HCT116 (cell line): Measurements from ENCODE around the gene ADGRF4. TPM values are rescaled to one million over a fixed set of nuclear protein-coding genes. Genes with fewer than 3 reads are reported as not detected.
A peak's percentile ranks its signal among the peaks of the same experiment; 100 is the strongest.
"Not testable (repeated sequence)": the region's sequence is repeated elsewhere in the genome, so short reads cannot be mapped to it uniquely, and the experiment has no call there.

ENCODE experiments used
- ATAC-seq: fragments of 200-7000 bp; cut with Tn5 transposase; 2 replicates; pipeline ENCODE4 v1.9.1; 2020; ENCODE audit warnings: mild to moderate bottlenecking, moderate library complexity
- BruUV-seq: library from RNA; stranded (reverse); fragments of 400-500 nt; replicated peaks from 2 replicates; lab custom pipeline; 2021; lab: Mats Ljungman, UMichigan
- CTCF ChIA-PET: fragments of 300-600 bp; sonication (Branson Sonifier 250); formaldehyde crosslinking; loops from one replicate; lab custom pipeline; 2021; ENCODE audit warnings: antibody characterized with exemption; lab: Charles Lee
- POLR2A ChIA-PET: fragments of 300-600, 350-600 bp; sonication (Branson Sonifier 250); formaldehyde crosslinking; loops from one replicate; lab custom pipeline; 2021; ENCODE audit warnings: antibody characterized with exemption; lab: Charles Lee
- RAD21 ChIA-PET, 2 experiments: fragments of 300-600 bp; sonication (Branson Sonifier 250); formaldehyde crosslinking; loops; one replicate each; lab custom pipeline; 2023; ENCODE audit warnings: low total read pairs in 2 of 2; ENCODE audit not compliant: uncharacterized antibody in 2 of 2, unreplicated experiment in 2 of 2, low non-redundant PET in 1 of 2; lab: Charles Lee
- DNase-seq: peaks from one replicate; pipeline ENCODE4 v3.0.0-alpha.2; 2010; ENCODE audit warnings: low read depth, low spot score
- H2AFZ ChIP-seq: fragments of 200-600 bp; shearing (Covaris generic), sonication (generic); 2 replicates; pipeline ENCODE4 v1.6.1; 2017; ENCODE audit warnings: low read depth, mixed run types, mixed read lengths, antibody characterized with exemption, low read length; ENCODE audit not compliant: poor library complexity, severe bottlenecking
- H3K27ac ChIP-seq: 2 replicates; pipeline ENCODE4 v1.5.1; 2012; ENCODE audit warnings: low read depth, low read length
- H3K27me3 ChIP-seq: fragments of 200-600 bp; sonication (generic); 2 replicates; pipeline ENCODE4 v1.6.1; 2016; ENCODE audit warnings: mixed run types, low read length, mixed read lengths; ENCODE audit not compliant: insufficient read depth
- H3K36me3 ChIP-seq, 2 experiments: fragments of 200-500 bp in 1 of 2; fragments of 200-600 bp in 1 of 2; sonication (Bioruptor generic) in 1 of 2; sonication (generic) in 1 of 2; 2 replicates each; pipeline versions ENCODE4 v1.5.1 to v1.6.1; 2014 to 2016; ENCODE audit warnings: low read length in 2 of 2, inconsistent platforms in 1 of 2, mixed read lengths in 1 of 2, mixed run types in 1 of 2; ENCODE audit not compliant: insufficient read depth in 2 of 2, control insufficient read depth in 1 of 2
- H3K4me1 ChIP-seq, 2 experiments: fragments of 200-600 bp in 1 of 2; sonication (generic) in 1 of 2; 2 replicates each; pipeline versions ENCODE4 v1.5.1 to v1.6.1; 2012 to 2017; ENCODE audit warnings: low read length in 2 of 2, inconsistent platforms in 1 of 2, mild to moderate bottlenecking in 1 of 2, mixed read lengths in 1 of 2, mixed run types in 1 of 2, moderate library complexity in 1 of 2; ENCODE audit not compliant: insufficient read depth in 2 of 2, control insufficient read depth in 1 of 2
- H3K4me2 ChIP-seq: fragments of 200-600 bp; sonication (generic); 2 replicates; pipeline ENCODE4 v1.6.1; 2017; ENCODE audit warnings: mixed run types, low read length, mixed read lengths
- H3K4me3 ChIP-seq, 2 experiments: fragments of 200-600 bp in 1 of 2; sonication (generic) in 1 of 2; replicated peaks in 1 of 2; 2 replicates each; pipeline ENCODE4 v1.5.1; 2011 to 2016; ENCODE audit warnings: low read length in 2 of 2, control low read depth in 1 of 2, low read depth in 1 of 2, mild to moderate bottlenecking in 1 of 2, mixed read lengths in 1 of 2, mixed run types in 1 of 2
- H3K79me2 ChIP-seq: fragments of 200-600 bp; sonication (generic); 2 replicates; pipeline ENCODE4 v1.6.1; 2017; ENCODE audit warnings: mild to moderate bottlenecking, mixed run types, low read length, moderate library complexity, mixed read lengths; ENCODE audit not compliant: insufficient read depth
- H3K9ac ChIP-seq: fragments of 200-600 bp; sonication (generic); 2 replicates; pipeline ENCODE4 v1.6.1; 2016; ENCODE audit warnings: low read length, mixed read lengths
- H3K9me2 ChIP-seq: fragments of 200-600 bp; sonication (generic), shearing (Covaris generic); 2 replicates; pipeline ENCODE4 v1.6.1; 2017; ENCODE audit warnings: mixed run types, mild to moderate bottlenecking, moderate library complexity; ENCODE audit not compliant: insufficient read depth
- H3K9me3 ChIP-seq, 2 experiments: fragments of 200-500 bp in 1 of 2; fragments of 200-600 bp in 1 of 2; sonication (Bioruptor generic) in 1 of 2; sonication (generic) in 1 of 2; 2 replicates each; pipeline ENCODE4 v1.6.1; 2014 to 2017; ENCODE audit warnings: low read length in 2 of 2, mixed read lengths in 2 of 2, inconsistent platforms in 1 of 2, low read depth in 1 of 2, mild to moderate bottlenecking in 1 of 2, mixed run types in 1 of 2, moderate library complexity in 1 of 2; ENCODE audit not compliant: control insufficient read depth in 1 of 2, insufficient read depth in 1 of 2
- H4K20me1 ChIP-seq: fragments of 200-600 bp; sonication (generic), shearing (Covaris generic); 2 replicates; pipeline ENCODE4 v1.6.1; 2017; ENCODE audit warnings: mixed run types, mild to moderate bottlenecking, moderate library complexity; ENCODE audit not compliant: insufficient read depth
- CEBPB ChIP-seq: IDR thresholded peaks from 2 replicates; pipeline ENCODE4 v1.6.1; 2012; ENCODE audit warnings: low read depth
- ELF1 ChIP-seq: IDR thresholded peaks from 2 replicates; pipeline ENCODE4 v1.6.1; 2012; ENCODE audit warnings: low read depth, borderline replicate concordance
- EZH2 ChIP-seq: fragments of 200-600 bp; sonication (generic); IDR thresholded peaks from 2 replicates; pipeline ENCODE4 v1.6.1; 2017; ENCODE audit warnings: antibody characterized with exemption, mixed run types
- EZH2phosphoT487 ChIP-seq: fragments of 200-600 bp; IDR thresholded peaks from 2 replicates; pipeline ENCODE4 v1.6.1; 2018; ENCODE audit warnings: antibody characterized with exemption, borderline replicate concordance
- FOSL1 ChIP-seq: IDR thresholded peaks from 2 replicates; pipeline ENCODE4 v1.6.1; 2012; ENCODE audit warnings: low read depth
- JUND ChIP-seq: IDR thresholded peaks from 2 replicates; pipeline ENCODE4 v1.6.1; 2012
- MAX ChIP-seq: IDR thresholded peaks from 2 replicates; pipeline ENCODE4 v1.6.1; 2012
- RAD21 ChIP-seq: IDR thresholded peaks from 2 replicates; pipeline ENCODE4 v1.6.1; 2012; ENCODE audit warnings: low read depth, mild to moderate bottlenecking
- SP1 ChIP-seq: IDR thresholded peaks from 2 replicates; pipeline ENCODE4 v1.6.1; 2012; ENCODE audit warnings: low read depth
- SRF ChIP-seq: IDR thresholded peaks from 2 replicates; pipeline ENCODE4 v1.6.1; 2012; ENCODE audit warnings: low read depth
- ZFX ChIP-seq: fragments of 450-650 bp; IDR thresholded peaks from 2 replicates; pipeline ENCODE4 v1.6.1; 2017
- intact Hi-C: fragments of 100-400 bp; cut with micrococcal nuclease; formaldehyde crosslinking; loops from 2 replicates; pipeline ENCODE4 v1.10.0; 2022
- total RNA-seq: library from RNA; stranded (reverse); gene quantifications from one replicate; pipeline ENCODE4 v1.2.1, GENCODE V29; 2021; ENCODE audit not compliant: unreplicated experiment

Gene ADGRF4
- total RNA-seq, 1 experiment from 2014 or later: not detected

GRCh38 chr6:47741807-47742206, 43.4 kb downstream of the ADGRF4 start:
- DNase-seq (peak; percentile 12), ATAC-seq (peak; percentile 87)
- ChIA-PET RAD21 (no interaction called here), POLR2A (no interaction called here), CTCF (no interaction called here)
- H3K4me2 ChIP-seq: peak overlapping the region; percentile 39
- no peak overlapping the region for H3K4me3 ChIP-seq
- H3K4me1 ChIP-seq: peaks cover 8 to 10% of the 10 kb centered on the region in 2 experiments; a peak in 3 of 4 replicates
- intact Hi-C loops: no loop called here
- no peaks in the 10 kb centered on the region for H3K79me2 ChIP-seq
- no peaks in the 10 kb centered on the region for H3K27me3 ChIP-seq
- no peak overlapping the region for H3K27ac ChIP-seq
- H3K36me3 ChIP-seq: no peaks in the 10 kb centered on the region
- BruUV-seq: no TSS peak
- H3K9me2 ChIP-seq: no peaks in the 10 kb centered on the region
- H3K9me3 ChIP-seq: no peaks in the 10 kb centered on the region
- peak; percentile 41 for TF ChIP-seq SP1
- no peak for TF ChIP-seq ZFX
- TF ChIP-seq FOSL1: peak; percentile 63
- TF ChIP-seq EZH2phosphoT487: no peak
- no peak for TF ChIP-seq EZH2
- TF ChIP-seq SRF: peak; percentile 48; the same call in 1 of the 2 replicates
- TF ChIP-seq JUND: peak; percentile 60
- TF ChIP-seq RAD21: no peak
- H3K9ac ChIP-seq: no peak overlapping the region
- H2AFZ ChIP-seq: peak overlapping the region; percentile 67
- H4K20me1 ChIP-seq: no peaks in the 10 kb centered on the region

- intact Hi-C loops: no loop called here
- H3K27me3 ChIP-seq: no peaks in the 10 kb centered on the region
- no peak overlapping the region for H3K27ac ChIP-seq
- H3K4me1 ChIP-seq: peaks cover 8 to 10% of the 10 kb centered on the region in 2 experiments; a peak in 3 of 4 replicates
- ChIA-PET RAD21 (no interaction called here), POLR2A (no interaction called here), CTCF (no interaction called here)
- no peaks in the 10 kb centered on the region for H3K9me3 ChIP-seq
- no peaks in the 10 kb centered on the region for H3K36me3 ChIP-seq
- H4K20me1 ChIP-seq: no peaks in the 10 kb centered on the region
- no peak overlapping the region for H2AFZ ChIP-seq
- DNase-seq (no peak), ATAC-seq (no peak)
- TF ChIP-seq SP1: no peak
- TF ChIP-seq CEBPB: no peak
- TF ChIP-seq EZH2: no peak
- TF ChIP-seq MAX: no peak
- no peak for TF ChIP-seq JUND
- no peak for TF ChIP-seq ELF1
- H3K9ac ChIP-seq: no peak overlapping the region
- H3K9me2 ChIP-seq: no peaks in the 10 kb centered on the region
- no TSS peak for BruUV-seq
- H3K4me2 ChIP-seq: no peak overlapping the region
- no peak overlapping the region for H3K4me3 ChIP-seq
- no peaks in the 10 kb centered on the region for H3K79me2 ChIP-seq
These were observed 45.4 kb downstream of the ADGRF4 start for GRCh38 chr6:47743744-47744143.

- RAD21 ChIA-PET, H3K9ac ChIP-seq, H2AFZ ChIP-seq, BruUV-seq, H3K9me3 ChIP-seq, H3K4me2 ChIP-seq, H3K4me1 ChIP-seq, POLR2A ChIA-PET, H3K27me3 ChIP-seq, intact Hi-C loops, H3K79me2 ChIP-seq, H3K9me2 ChIP-seq, H3K36me3 ChIP-seq, H3K4me3 ChIP-seq, DNase-seq, CTCF ChIA-PET, H3K27ac ChIP-seq, H4K20me1 ChIP-seq, ATAC-seq: not testable (repeated sequence)
These were observed 46.9 kb downstream of the ADGRF4 start for GRCh38 chr6:47745269-47745668.
